ENCODE data around the gene TRAPPC5. TPM values are rescaled to one million over a fixed set of nuclear protein-coding genes. Genes with fewer than 3 reads are reported as not detected.
"Not testable (repeated sequence)": the region's sequence is repeated elsewhere in the genome, so short reads cannot be mapped to it uniquely, and the experiment has no call there.

TRAPPC5 gene
- total RNA-seq: 16.7 TPM

DNA sequence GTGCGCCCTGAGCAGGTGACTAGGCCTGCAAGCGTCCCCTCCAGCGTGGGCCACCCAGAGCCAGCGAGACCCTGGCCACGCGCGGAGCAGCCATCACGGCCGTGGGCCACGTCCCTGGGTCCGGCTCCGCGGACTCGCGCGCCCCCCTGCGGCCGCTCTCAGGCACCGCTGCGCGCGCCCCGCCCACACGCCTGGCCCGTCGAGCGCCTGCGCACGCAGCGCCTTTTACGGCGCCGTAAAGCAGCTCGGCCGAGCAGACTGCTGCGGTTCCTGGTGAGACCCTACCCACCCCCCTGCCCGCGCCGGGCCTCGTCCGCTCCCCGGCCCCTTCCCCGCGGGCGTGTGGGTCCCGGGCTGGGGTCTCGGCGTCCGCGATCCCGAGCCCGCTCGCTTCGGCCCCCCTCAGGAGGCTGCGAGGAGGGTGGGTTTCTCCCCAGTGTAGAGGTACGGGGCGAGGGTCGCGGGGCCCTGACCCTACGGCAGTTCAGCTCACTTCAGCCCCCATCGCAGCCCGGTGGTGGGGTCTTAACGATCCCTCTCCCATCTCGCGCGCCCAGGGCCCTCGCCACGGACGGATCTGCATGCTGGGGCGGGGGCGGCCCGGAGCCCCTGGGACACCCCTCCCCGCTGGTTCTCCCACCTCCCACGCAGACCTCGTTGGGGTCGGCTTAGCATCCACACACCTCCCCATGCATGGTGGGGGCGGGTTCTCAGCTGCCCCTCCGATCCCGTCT is at the start of gene TRAPPC5:
TSS of gene TRAPPC5 (plus strand) at position 228 of the 734 bp plus-strand sequence. CDS start 1,421 bp downstream, outside the sequence.
- DNase-seq: peak; percentile 79

- DNase-seq: no peak
Observed at GRCh38 chr19:7631577-7631976, 49.1 kb upstream of the TRAPPC5 start.

- DNase-seq: no peak
Observed at GRCh38 chr19:7632340-7633203, 48.1 kb upstream of the TRAPPC5 start.

- DNase-seq: no peak
Observed at GRCh38 chr19:7633698-7634097, 46.9 kb upstream of the TRAPPC5 start, which contains the start of gene PCP2. Gene PCP2, minus strand, starts transcription at chr19:7633719. Its CDS starts 262 bp downstream, at chr19:7633457.

DNA sequence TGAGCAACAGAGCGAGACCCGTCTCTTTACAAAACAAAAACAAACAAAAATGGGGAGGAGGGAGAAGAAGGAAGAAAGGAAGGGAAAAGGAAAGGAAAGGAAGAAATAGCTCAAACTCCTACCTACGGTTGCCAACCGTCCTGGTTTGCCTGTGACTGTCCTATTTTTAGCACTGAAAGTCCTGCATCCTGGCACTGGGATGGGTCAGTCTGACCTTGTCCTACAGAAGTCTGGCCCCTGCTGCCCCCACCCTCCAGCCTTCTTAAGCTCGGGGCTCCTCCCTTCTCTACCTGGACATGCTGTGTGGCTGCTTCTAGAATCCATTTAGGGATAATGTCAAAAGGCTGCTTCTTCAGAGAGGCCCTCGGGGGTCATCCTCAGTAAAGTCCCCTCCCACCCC is 45.0 kb upstream of the TRAPPC5 start:
- no peak for DNase-seq

- DNase-seq: no peak
Observed at GRCh38 chr19:7636317-7636690, 44.3 kb upstream of the TRAPPC5 start.

DNA sequence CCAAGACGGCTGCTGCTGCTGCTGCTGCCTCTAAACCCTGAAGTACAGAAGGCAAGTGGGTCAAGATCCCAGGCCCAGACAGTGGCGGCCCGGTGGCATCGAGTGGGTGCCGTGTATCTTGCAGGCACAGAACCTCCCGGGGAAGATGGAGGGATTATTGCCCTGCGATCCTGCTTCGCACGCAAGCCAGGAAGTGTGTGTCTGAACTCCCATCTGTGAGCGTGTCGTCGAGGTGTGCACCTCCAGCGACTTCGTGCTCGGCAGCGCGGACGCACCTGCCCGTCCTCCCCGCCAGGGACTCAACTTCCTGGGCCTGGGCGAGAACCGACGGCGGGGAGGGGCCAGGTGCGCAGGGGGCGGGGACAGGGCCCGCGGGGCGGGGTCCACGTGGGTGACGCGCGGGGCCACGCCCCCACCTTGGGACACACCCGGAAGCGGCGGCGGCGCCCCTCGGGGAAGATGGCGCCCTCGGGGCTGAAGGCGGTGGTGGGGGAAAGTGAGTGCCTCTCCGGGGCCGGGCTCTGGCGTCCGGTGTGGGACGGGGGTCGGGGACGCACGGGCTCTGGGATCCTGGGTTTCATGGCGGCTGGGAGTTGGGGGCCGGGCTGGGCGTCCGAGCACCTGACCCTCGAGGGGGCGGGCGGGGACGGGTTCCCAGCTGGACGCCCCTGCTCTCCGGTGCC is 43.8 kb upstream of the TRAPPC5 start, which contains the start of gene STXBP2:
TSS of gene STXBP2 (plus strand) at position 420 of the 683 bp plus-strand sequence. CDS start at position 460, 40 bp downstream.
- no peak for DNase-seq

DNA sequence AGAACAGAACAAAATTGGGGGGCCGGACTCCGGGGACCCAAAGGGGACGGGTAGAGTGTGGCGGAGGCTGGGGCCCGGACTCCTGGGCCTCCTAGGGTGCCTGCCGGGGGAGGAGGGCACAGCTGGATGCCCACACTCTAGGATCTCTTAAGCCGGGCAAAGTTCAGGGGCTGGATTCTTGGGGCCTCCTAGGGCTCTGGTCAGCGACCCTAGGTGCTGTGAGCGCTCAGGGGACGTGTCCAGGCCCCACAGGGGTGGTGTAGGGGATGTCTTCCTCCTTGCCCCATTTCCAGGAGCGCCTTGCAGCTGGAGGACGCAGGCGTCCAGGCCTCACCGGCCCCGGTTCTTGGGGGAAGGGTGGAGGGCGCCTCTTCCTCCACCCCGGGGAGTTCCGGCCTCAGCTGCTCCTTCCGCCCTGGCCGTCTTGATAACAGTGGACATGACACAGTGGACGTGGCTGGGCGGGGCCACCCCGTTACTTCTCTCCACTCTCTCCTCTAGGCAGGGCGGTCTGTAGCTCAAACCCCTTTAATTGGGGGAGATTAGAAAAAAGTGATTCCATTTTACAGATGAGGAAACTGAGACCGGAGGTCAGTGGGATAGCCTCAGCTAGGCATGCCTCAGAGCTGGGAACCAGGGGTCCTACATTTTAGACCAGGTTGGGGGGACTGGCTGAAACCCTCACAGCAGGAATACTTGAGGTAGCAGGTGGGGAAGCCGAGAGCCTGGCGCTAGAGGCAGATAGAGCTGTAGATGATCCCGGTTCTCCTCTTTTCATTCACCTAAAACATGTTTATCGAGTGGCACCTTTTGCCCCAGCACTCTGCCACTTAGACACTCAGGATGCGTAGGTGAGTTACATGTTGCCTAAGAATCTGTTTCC is 43.0 kb upstream of the TRAPPC5 start:
- DNase-seq: no peak

GRCh38 chr19:7638802-7639465 is 41.7 kb upstream of the TRAPPC5 start:
- no peak for DNase-seq

DNA sequence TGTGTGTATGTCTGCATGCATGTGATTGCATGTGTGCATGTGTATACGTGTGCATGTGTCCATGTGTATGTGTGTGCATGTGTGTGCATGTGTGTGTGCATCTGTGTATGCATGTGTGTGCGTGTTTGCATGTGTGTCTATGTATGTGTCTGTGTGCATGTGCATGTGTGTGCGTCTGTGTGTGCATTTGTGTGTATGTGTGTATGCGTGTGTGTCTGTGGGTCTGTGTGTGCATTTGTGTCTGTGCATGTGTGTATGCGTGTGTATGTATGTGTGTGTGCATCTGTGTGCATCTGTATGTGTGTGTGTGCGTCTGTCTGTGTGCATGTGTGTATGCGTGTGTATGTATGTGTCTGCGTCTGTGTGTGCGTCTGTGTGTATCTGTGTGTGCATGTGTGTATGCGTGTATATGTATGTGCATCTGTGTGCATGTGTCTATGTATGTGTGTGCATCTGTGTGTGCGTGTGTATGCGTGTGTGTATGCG is 40.7 kb upstream of the TRAPPC5 start:
- no peak for DNase-seq

- DNase-seq: no peak
Observed at GRCh38 chr19:7640803-7641202, 39.8 kb upstream of the TRAPPC5 start.

- DNase-seq: no peak
Observed at GRCh38 chr19:7641290-7642276, 39.0 kb upstream of the TRAPPC5 start.

GRCh38 chr19:7642295-7643030 is 38.2 kb upstream of the TRAPPC5 start:
- no peak for DNase-seq

- DNase-seq: no peak
Observed at GRCh38 chr19:7643031-7643415, 37.6 kb upstream of the TRAPPC5 start.

GRCh38 chr19:7643629-7644549 is 36.7 kb upstream of the TRAPPC5 start:
- not testable (repeated sequence) for DNase-seq

DNA sequence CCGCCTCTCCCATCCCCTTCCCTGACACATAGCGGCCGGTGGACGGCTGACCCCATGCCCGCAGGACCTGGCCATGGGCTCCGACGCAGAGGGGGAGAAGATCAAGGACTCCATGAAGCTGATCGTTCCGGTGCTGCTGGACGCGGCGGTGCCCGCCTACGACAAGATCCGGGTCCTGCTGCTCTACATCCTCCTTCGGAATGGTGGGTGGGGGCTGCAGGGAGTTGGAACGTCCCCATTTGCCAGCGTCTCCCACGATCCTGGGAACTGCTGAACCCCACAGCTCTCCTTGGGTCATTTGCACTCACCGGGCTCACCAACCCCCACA is 36.1 kb upstream of the TRAPPC5 start:
- DNase-seq: no peak

GRCh38 chr19:7645163-7645562 is 35.5 kb upstream of the TRAPPC5 start:
- DNase-seq: no peak

Data from occipital lobe (tissue), 2 donors.